HG03108 (cell line): ENCODE results near the gene C11orf91.

Experiments
- ATAC-seq: cut with Tn5 transposase; IDR thresholded peaks from one replicate; pipeline ENCODE4 v1.9.1; 2021; ENCODE audit warnings: moderate library complexity; ENCODE audit not compliant: unreplicated experiment

C11orf91 gene

GRCh38 chr11:33654594-33654993 is 46.0 kb downstream of the C11orf91 start:
- ATAC-seq = no peak

- no peak for ATAC-seq
These were observed 47.7 kb downstream of the C11orf91 start for GRCh38 chr11:33652930-33653329.

GRCh38 chr11:33652431-33652830 is 48.2 kb downstream of the C11orf91 start:
- no peak for ATAC-seq

GRCh38 chr11:33651990-33652389 is 48.6 kb downstream of the C11orf91 start:
- no peak for ATAC-seq

- ATAC-seq = no peak
These were observed 49.1 kb downstream of the C11orf91 start for GRCh38 chr11:33651555-33651954.

DNA sequence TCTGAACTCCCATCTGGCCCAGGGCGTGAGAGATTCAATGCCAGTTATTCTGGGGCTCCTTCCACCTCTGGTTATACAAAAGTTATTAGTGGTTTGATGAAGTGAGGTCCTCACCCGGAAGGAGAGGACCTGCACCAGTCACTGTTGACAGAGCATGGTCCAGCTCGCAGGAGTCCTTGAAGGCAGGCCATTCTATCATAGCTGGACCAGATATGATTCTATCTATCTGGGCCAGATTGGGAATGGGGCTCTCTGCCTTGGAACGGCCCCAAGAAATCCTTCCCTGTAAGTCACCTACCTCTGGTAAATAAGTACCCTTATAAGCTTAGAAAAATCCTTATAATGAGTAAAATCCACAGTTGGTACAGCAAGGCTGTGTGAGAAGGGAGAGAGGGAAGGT is 50.7 kb downstream of the C11orf91 start:
- no peak for ATAC-seq
